Hippocampal formation (tissue), 2 donors: ENCODE results near the gene BCKDK.
"Not testable (repeated sequence)": the region's sequence is repeated elsewhere in the genome, so short reads cannot be mapped to it uniquely, and the experiment has no call there.

Experiments used
- DNase-seq, 2 donors: peaks; one replicate each; lab custom pipeline; 2025; lab: John Stamatoyannopoulos, UW

Gene BCKDK

GRCh38 chr16:31099860-31100638, 8.1 kb upstream of the BCKDK start:
- DNase-seq = no peak

GRCh38 chr16:31100876-31101641, 7.1 kb upstream of the BCKDK start:
- not testable (repeated sequence) for DNase-seq

DNA sequence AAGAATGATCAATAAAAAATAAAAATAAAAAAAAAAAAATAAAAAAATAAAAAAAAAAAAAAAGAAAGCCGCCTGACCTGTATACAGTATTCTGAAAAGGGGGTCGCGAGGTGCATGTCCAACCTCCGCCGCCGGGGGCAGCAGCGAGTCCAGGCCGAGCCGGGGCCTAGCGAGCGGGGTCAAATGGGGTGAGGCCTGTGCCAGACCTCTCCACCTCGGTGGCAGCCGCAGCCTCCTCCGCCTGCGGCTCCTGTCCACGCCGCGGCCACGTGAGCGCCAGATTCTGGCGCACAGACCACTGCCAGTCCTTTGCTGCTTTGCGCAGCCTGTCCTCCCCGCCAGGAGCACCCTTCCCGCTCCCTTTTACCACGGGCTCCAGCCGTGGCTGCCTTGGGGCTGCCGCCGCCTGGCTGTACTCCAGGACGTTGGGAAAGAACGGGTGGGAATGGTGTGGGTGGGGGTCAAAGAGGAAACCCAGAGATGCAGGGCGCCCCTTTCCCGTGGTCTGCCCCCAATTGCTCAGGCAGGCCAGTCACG, 2.4 kb upstream of the BCKDK start:
- peak in 1 of 2 donors; percentile 59 for DNase-seq

GRCh38 chr16:31106509-31107464, 1.4 kb upstream of the BCKDK start:
- no peak for DNase-seq

GRCh38 chr16:31107465-31107867, 720 bp upstream of the BCKDK start:
- DNase-seq = no peak

GRCh38 chr16:31108794-31109558, 790 bp downstream of the BCKDK start:
- DNase-seq = no peak

- no peak for DNase-seq
These were observed 1.4 kb downstream of the BCKDK start for GRCh38 chr16:31109622-31110021.

DNA sequence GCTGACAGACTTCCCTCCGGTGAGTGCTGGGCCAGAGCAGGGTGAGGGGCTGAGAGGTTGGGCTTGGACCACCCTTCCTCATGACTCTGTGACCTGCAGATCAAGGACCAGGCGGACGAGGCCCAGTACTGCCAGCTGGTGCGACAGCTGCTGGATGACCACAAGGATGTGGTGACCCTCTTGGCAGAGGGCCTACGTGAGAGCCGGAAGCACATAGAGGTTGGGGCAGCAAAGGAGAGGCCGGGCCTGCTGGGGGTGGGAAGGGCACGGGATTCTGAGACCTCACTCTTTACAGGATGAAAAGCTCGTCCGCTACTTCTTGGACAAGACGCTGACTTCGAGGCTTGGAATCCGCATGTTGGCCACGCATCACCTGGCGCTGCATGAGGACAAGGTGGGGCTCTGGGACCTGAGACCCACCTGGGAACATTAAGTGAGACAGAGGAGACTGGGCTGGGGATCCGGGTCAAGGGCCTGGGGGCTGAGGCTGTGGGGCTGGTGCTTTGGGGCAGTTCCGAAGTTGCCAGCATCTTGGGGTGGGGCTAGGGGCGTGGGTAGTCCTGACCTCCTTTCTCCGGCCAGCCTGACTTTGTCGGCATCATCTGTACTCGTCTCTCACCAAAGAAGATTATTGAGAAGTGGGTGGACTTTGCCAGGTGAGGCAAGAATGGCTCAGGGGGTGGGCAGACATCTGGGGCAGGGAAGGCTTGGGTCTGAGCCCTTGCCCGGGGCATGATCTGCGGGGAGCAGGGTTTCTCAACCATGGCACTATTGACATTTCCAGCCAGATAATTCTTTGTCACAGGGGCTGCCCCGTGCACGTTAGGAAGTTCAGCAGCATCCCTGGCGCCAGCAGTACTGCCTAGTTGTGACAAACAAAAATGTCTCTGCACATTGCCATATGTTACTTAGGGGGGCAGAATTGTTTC, 2.2 kb downstream of the BCKDK start:
- DNase-seq = no peak

DNA sequence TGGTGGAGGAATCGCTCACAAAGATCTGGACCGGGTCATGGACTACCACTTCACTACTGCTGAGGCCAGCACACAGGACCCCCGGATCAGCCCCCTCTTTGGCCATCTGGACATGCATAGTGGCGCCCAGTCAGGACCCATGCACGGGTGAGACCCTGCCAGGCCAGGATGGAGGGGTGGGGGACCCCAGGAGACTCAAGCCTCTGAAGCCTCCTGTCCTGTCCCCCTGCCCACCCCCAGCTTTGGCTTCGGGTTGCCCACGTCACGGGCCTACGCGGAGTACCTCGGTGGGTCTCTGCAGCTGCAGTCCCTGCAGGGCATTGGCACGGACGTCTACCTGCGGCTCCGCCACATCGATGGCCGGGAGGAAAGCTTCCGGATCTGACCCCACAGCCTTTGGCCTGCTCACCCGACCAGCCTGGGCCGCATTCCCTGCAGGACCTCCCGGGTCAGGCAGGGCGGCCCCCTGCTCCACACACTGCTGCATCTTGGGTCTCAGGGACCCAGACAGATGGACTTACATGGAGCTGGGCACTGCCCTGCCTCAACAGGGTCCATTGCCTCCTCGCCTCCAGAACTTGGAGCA, 3.8 kb downstream of the BCKDK start:
- no peak for DNase-seq

DNA sequence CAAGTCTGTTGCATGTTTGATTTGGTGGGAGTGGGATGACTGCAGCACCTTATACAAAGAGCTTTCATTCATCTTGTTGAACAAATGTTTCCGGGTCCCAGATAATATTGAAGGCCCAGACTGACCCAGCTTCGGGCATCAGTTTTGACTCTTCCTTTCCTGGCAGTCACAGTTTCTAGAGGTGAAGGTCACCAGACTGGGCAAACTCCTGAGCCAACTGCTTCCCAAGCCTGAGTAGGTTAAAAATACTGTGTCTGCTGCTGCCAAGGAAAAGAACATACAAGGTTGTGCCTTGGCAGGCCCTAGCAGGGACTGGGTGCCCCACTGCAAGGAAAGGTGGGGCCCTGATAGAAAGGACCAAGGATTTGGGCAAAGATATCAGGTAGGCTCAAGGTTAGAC, 4.5 kb downstream of the BCKDK start:
- no peak for DNase-seq

- DNase-seq = peak in 1 of 2 donors; percentile 8
These were observed 5.2 kb downstream of the BCKDK start for GRCh38 chr16:31113121-31114120.

DNA sequence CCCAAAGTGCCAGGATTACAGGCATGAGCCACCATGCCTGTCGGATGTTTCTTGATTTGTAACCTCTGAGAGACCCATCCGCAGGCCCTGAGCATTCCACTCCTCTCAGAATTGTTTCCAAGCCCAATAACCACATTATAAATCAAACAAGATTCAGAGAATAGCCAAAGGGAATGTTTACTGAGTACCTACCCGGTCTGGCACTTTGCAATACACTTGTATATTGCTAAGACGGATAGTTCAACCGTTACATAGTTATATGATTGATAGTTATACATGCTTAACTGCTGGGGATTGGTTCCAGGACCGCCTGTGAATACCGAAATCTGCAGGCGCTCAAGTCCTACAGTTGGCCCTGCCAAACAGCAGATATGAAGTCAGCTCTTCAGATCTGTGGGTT, 6.3 kb downstream of the BCKDK start:
- no peak for DNase-seq

- peak; percentile 93 to 95 for DNase-seq
These were observed 9.4 kb downstream of the BCKDK start, which contains the start of gene KAT8 for GRCh38 chr16:31117384-31118222. TSS of gene KAT8 (plus strand) at chr16:31117664. CDS start at chr16:31117682, 18 bp downstream.

GRCh38 chr16:31118223-31119155, 10.3 kb downstream of the BCKDK start:
- DNase-seq = no peak

- no peak for DNase-seq
These were observed 11.9 kb downstream of the BCKDK start for GRCh38 chr16:31120129-31120528.

DNA sequence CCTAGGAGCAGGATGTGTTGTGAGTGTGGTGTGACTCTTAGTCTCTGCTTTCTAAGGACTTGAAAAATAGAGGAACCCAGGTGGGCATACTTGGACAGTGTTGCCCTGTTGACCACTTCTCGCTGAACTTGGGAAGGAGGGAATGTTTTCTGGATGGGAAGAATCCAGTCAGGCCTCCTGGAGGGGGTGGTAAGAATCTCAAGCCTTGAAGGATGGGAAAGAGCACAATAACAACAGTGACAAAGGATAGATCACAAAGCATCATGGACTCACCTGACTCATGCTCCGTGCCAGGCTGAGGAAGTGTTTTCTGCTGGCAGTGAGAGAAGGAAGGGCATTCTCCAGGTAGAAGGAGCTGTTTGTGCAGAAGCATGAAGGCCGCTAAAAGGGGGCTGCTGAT, 17.7 kb downstream of the BCKDK start:
- DNase-seq = no peak
